ENCODE results near the gene INTS12.
"Not testable (repeated sequence)": the region's sequence is repeated elsewhere in the genome, so short reads cannot be mapped to it uniquely, and the experiment has no call there.

Gene INTS12

GRCh38 chr4:105708181-105709080 lies at the start of gene INTS12, which contains the start of gene GSTCD:
Gene INTS12 (minus strand): TSS chr4:105708689. CDS start chr4:105700005, 8,684 bp downstream.
Gene GSTCD (plus strand): TSS chr4:105708784. CDS start chr4:105717614, 8,830 bp downstream.
- Histone ChIP-seq H3K36me3 (ENCODE audit: insufficient read depth, low read length) (0 out of 2 replicates have a peak, but pooled peaks cover 2% of the 10 kb centered on the region), H2AFZ (ENCODE audit: low read length, unreplicated experiment) (peak within 1 kb of the TSS; percentile 98), H3K27me3 (ENCODE audit: insufficient read depth, low read length) (no peaks in the 10 kb centered on the region), H3K79me2 (ENCODE audit: control insufficient read depth, insufficient read depth, low read length, unreplicated experiment) (peaks cover 86% of the 10 kb centered on the region), H3K27ac (ENCODE audit: low read depth, low read length) (peak within 1 kb of the TSS; percentile 73), H3K4me3 (ENCODE audit: low read depth, low read length) (peak within 1 kb of the TSS; percentile 97), H3K4me1 (ENCODE audit: control insufficient read depth, insufficient read depth, low read length, unreplicated experiment) (peaks cover 43% of the 10 kb centered on the region)

- Histone ChIP-seq H2AFZ (ENCODE audit: low read length, unreplicated experiment) (no peak overlapping the region), H3K36me3 (ENCODE audit: insufficient read depth, low read length) (no peaks in the 10 kb centered on the region), H3K79me2 (ENCODE audit: control insufficient read depth, insufficient read depth, low read length, unreplicated experiment) (no peaks in the 10 kb centered on the region), H3K4me1 (ENCODE audit: control insufficient read depth, insufficient read depth, low read length, unreplicated experiment) (no peaks in the 10 kb centered on the region), H3K4me3 (ENCODE audit: low read depth, low read length) (no peak overlapping the region), H3K27me3 (ENCODE audit: insufficient read depth, low read length) (no peaks in the 10 kb centered on the region), H3K27ac (ENCODE audit: low read depth, low read length) (no peak overlapping the region)
Observed at GRCh38 chr4:105755375-105755774, 46.9 kb upstream of the INTS12 start.

GRCh38 chr4:105753361-105753760 lies 44.9 kb upstream of the INTS12 start:
- no peaks in the 10 kb centered on the region for H3K27me3 ChIP-seq (ENCODE audit: insufficient read depth, low read length)
- H3K27ac ChIP-seq (ENCODE audit: low read depth, low read length): no peak overlapping the region
- no peak overlapping the region for H2AFZ ChIP-seq (ENCODE audit: low read length, unreplicated experiment)
- no peaks in the 10 kb centered on the region for H3K79me2 ChIP-seq (ENCODE audit: control insufficient read depth, insufficient read depth, low read length, unreplicated experiment)
- H3K36me3 ChIP-seq (ENCODE audit: insufficient read depth, low read length): no peaks in the 10 kb centered on the region; the same call in 1 of the 2 replicates
- H3K4me1 ChIP-seq (ENCODE audit: control insufficient read depth, insufficient read depth, low read length, unreplicated experiment): no peaks in the 10 kb centered on the region
- H3K4me3 ChIP-seq (ENCODE audit: low read depth, low read length): no peak overlapping the region

- Histone ChIP-seq H3K4me1 (ENCODE audit: control insufficient read depth, insufficient read depth, low read length, unreplicated experiment) (no peaks in the 10 kb centered on the region), H3K4me3 (ENCODE audit: low read depth, low read length) (no peak overlapping the region), H3K27ac (ENCODE audit: low read depth, low read length) (no peak overlapping the region), H3K36me3 (ENCODE audit: insufficient read depth, low read length) (no peaks in the 10 kb centered on the region; the same call in 1 of the 2 replicates), H3K27me3 (ENCODE audit: insufficient read depth, low read length) (no peaks in the 10 kb centered on the region), H2AFZ (ENCODE audit: low read length, unreplicated experiment) (no peak overlapping the region), H3K79me2 (ENCODE audit: control insufficient read depth, insufficient read depth, low read length, unreplicated experiment) (no peaks in the 10 kb centered on the region)
Observed at GRCh38 chr4:105751718-105752299, 43.3 kb upstream of the INTS12 start.

- Histone ChIP-seq H3K4me1 (ENCODE audit: control insufficient read depth, insufficient read depth, low read length, unreplicated experiment) (no peaks in the 10 kb centered on the region), H3K36me3 (ENCODE audit: insufficient read depth, low read length) (peaks cover 6% of the 10 kb centered on the region; the same call in 1 of the 2 replicates), H3K79me2 (ENCODE audit: control insufficient read depth, insufficient read depth, low read length, unreplicated experiment) (no peaks in the 10 kb centered on the region), H3K27ac (ENCODE audit: low read depth, low read length) (no peak overlapping the region), H3K27me3 (ENCODE audit: insufficient read depth, low read length) (no peaks in the 10 kb centered on the region), H3K4me3 (ENCODE audit: low read depth, low read length) (no peak overlapping the region), H2AFZ (ENCODE audit: low read length, unreplicated experiment) (no peak overlapping the region)
Observed at GRCh38 chr4:105748222-105748621, 39.7 kb upstream of the INTS12 start.

- Histone ChIP-seq H2AFZ (ENCODE audit: low read length, unreplicated experiment) (no peak overlapping the region), H3K36me3 (ENCODE audit: insufficient read depth, low read length) (peaks cover 28% of the 10 kb centered on the region), H3K27ac (ENCODE audit: low read depth, low read length) (no peak overlapping the region), H3K79me2 (ENCODE audit: control insufficient read depth, insufficient read depth, low read length, unreplicated experiment) (no peaks in the 10 kb centered on the region), H3K4me3 (ENCODE audit: low read depth, low read length) (no peak overlapping the region), H3K4me1 (ENCODE audit: control insufficient read depth, insufficient read depth, low read length, unreplicated experiment) (no peaks in the 10 kb centered on the region), H3K27me3 (ENCODE audit: insufficient read depth, low read length) (no peaks in the 10 kb centered on the region)
Observed at GRCh38 chr4:105741548-105741947, 33.1 kb upstream of the INTS12 start.

- not testable (repeated sequence) for H3K4me3 ChIP-seq (ENCODE audit: low read depth, low read length); H3K79me2 ChIP-seq (ENCODE audit: control insufficient read depth, insufficient read depth, low read length, unreplicated experiment); H2AFZ ChIP-seq (ENCODE audit: low read length, unreplicated experiment); H3K27me3 ChIP-seq (ENCODE audit: insufficient read depth, low read length); H3K4me1 ChIP-seq (ENCODE audit: control insufficient read depth, insufficient read depth, low read length, unreplicated experiment); H3K27ac ChIP-seq (ENCODE audit: low read depth, low read length)
- H3K36me3 ChIP-seq (ENCODE audit: insufficient read depth, low read length): peaks cover 25% of the 10 kb centered on the region
Observed at GRCh38 chr4:105735217-105735616, 26.7 kb upstream of the INTS12 start.

- H3K27me3 ChIP-seq (ENCODE audit: insufficient read depth, low read length); H3K79me2 ChIP-seq (ENCODE audit: control insufficient read depth, insufficient read depth, low read length, unreplicated experiment); H3K4me3 ChIP-seq (ENCODE audit: low read depth, low read length); H3K4me1 ChIP-seq (ENCODE audit: control insufficient read depth, insufficient read depth, low read length, unreplicated experiment); H3K27ac ChIP-seq (ENCODE audit: low read depth, low read length); H2AFZ ChIP-seq (ENCODE audit: low read length, unreplicated experiment): not testable (repeated sequence)
- peaks cover 28% of the 10 kb centered on the region for H3K36me3 ChIP-seq (ENCODE audit: insufficient read depth, low read length)
Observed at GRCh38 chr4:105729895-105730294, 21.4 kb upstream of the INTS12 start.

- no peak overlapping the region for H3K4me3 ChIP-seq (ENCODE audit: low read depth, low read length)
- H2AFZ ChIP-seq (ENCODE audit: low read length, unreplicated experiment): no peak overlapping the region
- H3K79me2 ChIP-seq (ENCODE audit: control insufficient read depth, insufficient read depth, low read length, unreplicated experiment): no peaks in the 10 kb centered on the region
- H3K27me3 ChIP-seq (ENCODE audit: insufficient read depth, low read length): no peaks in the 10 kb centered on the region
- peaks cover 28% of the 10 kb centered on the region for H3K36me3 ChIP-seq (ENCODE audit: insufficient read depth, low read length)
- H3K4me1 ChIP-seq (ENCODE audit: control insufficient read depth, insufficient read depth, low read length, unreplicated experiment): peaks cover 3% of the 10 kb centered on the region
- H3K27ac ChIP-seq (ENCODE audit: low read depth, low read length): no peak overlapping the region
Observed at GRCh38 chr4:105725623-105726022, 17.1 kb upstream of the INTS12 start.

GRCh38 chr4:105719204-105719603 lies 10.7 kb upstream of the INTS12 start:
- Histone ChIP-seq H3K36me3 (ENCODE audit: insufficient read depth, low read length) (0 out of 2 replicates have a peak, but pooled peaks cover 12% of the 10 kb centered on the region), H2AFZ (ENCODE audit: low read length, unreplicated experiment) (no peak overlapping the region), H3K27me3 (ENCODE audit: insufficient read depth, low read length) (no peaks in the 10 kb centered on the region), H3K4me3 (ENCODE audit: low read depth, low read length) (no peak overlapping the region), H3K4me1 (ENCODE audit: control insufficient read depth, insufficient read depth, low read length, unreplicated experiment) (peaks cover 11% of the 10 kb centered on the region), H3K27ac (ENCODE audit: low read depth, low read length) (no peak overlapping the region), H3K79me2 (ENCODE audit: control insufficient read depth, insufficient read depth, low read length, unreplicated experiment) (peaks cover 19% of the 10 kb centered on the region)

Measured in ACC112 (cell line).